ENCODE data around the gene SYTL3. TPM values are rescaled to one million over a fixed set of nuclear protein-coding genes. Genes with fewer than 3 reads are reported as not detected.
A peak's percentile ranks its signal among the peaks of the same experiment; 100 is the strongest.

SYTL3 gene
- total RNA-seq, 1 experiment from 2014 or later = 0.09 TPM

- H2BK5ac ChIP-seq (ENCODE audit: insufficient read length, low read length) = no peak overlapping the region
- H3K4me1 ChIP-seq (ENCODE audit: insufficient read depth, low read length) = peaks cover 3% of the 10 kb centered on the region; the same call in 1 of the 2 replicates
- no peak overlapping the region for H4K5ac ChIP-seq (ENCODE audit: insufficient read length, low read depth, low read length)
- H3K27me3 ChIP-seq (ENCODE audit: insufficient read depth, low read length) = no peaks in the 10 kb centered on the region; the same call in 1 of the 2 replicates
- H2AK5ac ChIP-seq (ENCODE audit: insufficient read length, low read length) = no peak overlapping the region
- Mint-ChIP-seq H3K9me3 (no peaks in the 10 kb centered on the region), H3K4me1 (peaks cover 36% of the 10 kb centered on the region in 2 experiments), H3K27me3 (ENCODE audit: low read depth) (peaks cover 5% of the 10 kb centered on the region), H3K4me3 (peak overlapping the region in 1 of 2 experiments; percentile 28; a peak in 2 of 5 replicates), H3K27ac (no peak overlapping the region; a peak in 2 of 7 replicates), H3K36me3 (ENCODE audit: insufficient read depth in 1 of 3, low read depth in 3 of 3) (no peaks in the 10 kb centered on the region)
- no peak overlapping the region for H2BK12ac ChIP-seq (ENCODE audit: insufficient read length, low read depth, low read length)
- no peak overlapping the region for H4K91ac ChIP-seq (ENCODE audit: insufficient read length, low read depth, low read length)
- H3K9me3 ChIP-seq (ENCODE audit: control insufficient read depth, low read depth, low read length) = no peaks in the 10 kb centered on the region
- no peak overlapping the region for H3T11ph ChIP-seq (ENCODE audit: low read length)
- H3K4me2 ChIP-seq (ENCODE audit: insufficient read depth, insufficient read length, low read length) = no peak overlapping the region
- TF ChIP-seq CTCF (conservative IDR thresholded peaks at IDR 0.05) = no peak
- no peak overlapping the region for H3K56ac ChIP-seq (ENCODE audit: insufficient read length, low read depth, low read length)
- no peak overlapping the region for H2BK20ac ChIP-seq (ENCODE audit: low read depth, low read length, poor library complexity, severe bottlenecking)
- no peaks in the 10 kb centered on the region for H3K79me1 ChIP-seq (ENCODE audit: insufficient read depth, low read depth, low read length, poor library complexity, severe bottlenecking)
- H3K14ac ChIP-seq (ENCODE audit: insufficient read depth, low read length) = no peak overlapping the region
- no peak overlapping the region for H3K9ac ChIP-seq (ENCODE audit: extremely low read depth, insufficient read length, low read length)
- no peaks in the 10 kb centered on the region for H3K23me2 ChIP-seq (ENCODE audit: insufficient read length, low read depth, low read length, poor library complexity, severe bottlenecking)
- H3K23ac ChIP-seq (ENCODE audit: insufficient read length, low read depth, low read length) = no peak overlapping the region
- no peaks in the 10 kb centered on the region for H3K79me2 ChIP-seq (ENCODE audit: insufficient read depth, low read length)
- H3K27ac ChIP-seq (ENCODE audit: insufficient read length, low read depth, low read length) = no peak overlapping the region
- H2BK15ac ChIP-seq (ENCODE audit: low read depth, low read length) = no peak overlapping the region
- no peak overlapping the region for H2AFZ ChIP-seq (ENCODE audit: low read length)
- H2BK120ac ChIP-seq (ENCODE audit: low read depth, low read length, poor library complexity, severe bottlenecking) = no peak overlapping the region
- no CpG with 5 or more reads among the region's 25 CpGs for WGBS (ENCODE audit: extremely low coverage, insufficient read length, low lambda C conversion rate)
- no peak overlapping the region for H4K8ac ChIP-seq (replicated peaks; ENCODE audit: insufficient read length, low read depth, low read length)
- H3K4ac ChIP-seq (ENCODE audit: low read depth, low read length) = no peak overlapping the region
- DNase-seq = no peak
- no peak overlapping the region for H3K18ac ChIP-seq (ENCODE audit: insufficient read length, low read depth, low read length)
- no peaks in the 10 kb centered on the region for H4K20me1 ChIP-seq (ENCODE audit: control insufficient read depth, insufficient read depth, insufficient read length)
Observed at GRCh38 chr6:158756977-158757752, 107.3 kb downstream of the SYTL3 start.

Measured in H9 (cell line).